GM04504 (cell line): ENCODE results near the gene ANO2.
A peak's percentile ranks its signal among the peaks of the same experiment; 100 is the strongest.
"Not testable (repeated sequence)": the region's sequence is repeated elsewhere in the genome, so short reads cannot be mapped to it uniquely, and the experiment has no call there.

Experiments
- DNase-seq: peaks from one replicate; pipeline ENCODE4 v3.0.0-alpha.2; 2012; ENCODE audit warnings: low read depth

Gene ANO2

DNA sequence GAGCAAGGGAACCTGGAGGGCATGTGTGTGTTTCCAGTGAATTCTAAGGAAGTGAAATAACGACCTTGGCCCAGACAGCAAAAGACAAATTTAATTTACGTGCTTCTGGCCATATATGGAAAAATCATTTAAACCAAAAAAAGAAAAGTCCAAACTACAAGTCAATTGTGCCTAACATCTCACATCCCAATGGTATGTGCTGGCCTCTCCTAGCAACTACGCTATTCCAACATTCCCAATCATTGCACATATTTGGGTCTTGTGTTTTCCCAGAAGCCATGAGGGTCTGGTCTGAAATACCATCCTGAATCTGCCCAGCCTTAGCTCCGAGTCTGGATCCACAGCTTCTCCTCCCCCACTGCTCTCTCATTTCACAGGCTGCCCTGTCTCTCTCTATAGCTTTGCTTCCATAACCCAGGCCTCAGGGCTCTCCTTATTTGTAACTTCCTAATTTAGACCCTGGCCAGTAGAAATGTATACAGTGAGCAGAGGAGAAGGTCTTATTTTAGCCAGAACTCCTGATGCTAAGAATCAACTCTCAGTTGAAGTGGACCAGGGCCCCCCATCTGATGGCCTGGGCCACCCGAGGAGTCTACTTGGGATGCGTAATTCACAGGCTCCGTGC is 224.6 kb downstream of the ANO2 start:
- no peak for DNase-seq

DNA sequence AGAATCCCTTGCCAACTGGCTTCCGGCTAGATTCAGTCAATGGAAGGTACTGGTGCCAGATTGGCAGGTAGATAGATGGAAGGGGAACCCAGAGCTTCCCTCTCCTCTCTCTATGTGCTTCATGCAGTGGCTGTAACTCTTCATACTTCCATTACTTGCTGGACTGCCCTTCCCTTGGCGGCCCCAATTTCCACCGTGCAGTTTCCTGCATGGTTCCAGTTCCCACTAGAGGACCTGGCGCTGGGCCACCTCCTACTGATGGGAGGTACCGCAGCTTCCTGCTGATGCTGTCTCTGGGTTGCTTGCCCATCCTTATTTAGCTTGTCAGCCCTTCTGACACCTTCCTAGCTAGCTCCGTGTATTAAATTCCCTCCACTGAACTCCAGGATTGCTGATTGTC is 226.4 kb downstream of the ANO2 start:
- no peak for DNase-seq

DNA sequence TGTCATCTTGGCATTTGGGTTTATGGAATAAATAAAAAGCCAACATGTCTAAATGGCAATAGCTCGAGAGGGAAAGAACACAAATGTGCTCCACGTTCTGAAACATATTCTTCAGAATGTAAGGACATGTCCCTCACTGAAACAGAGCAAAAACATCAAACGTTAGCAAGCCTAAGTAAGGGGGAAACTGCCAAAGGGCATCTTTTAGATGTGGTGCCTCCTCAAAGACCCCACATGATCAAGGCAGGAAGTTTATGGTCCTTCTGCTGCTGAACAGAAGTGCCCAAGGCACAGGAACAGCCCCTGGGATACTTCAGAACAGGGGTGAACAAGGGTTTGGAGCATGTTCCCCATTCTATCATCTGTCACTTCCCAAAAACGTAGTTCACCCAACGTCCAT is 227.0 kb downstream of the ANO2 start:
- no peak for DNase-seq

DNA sequence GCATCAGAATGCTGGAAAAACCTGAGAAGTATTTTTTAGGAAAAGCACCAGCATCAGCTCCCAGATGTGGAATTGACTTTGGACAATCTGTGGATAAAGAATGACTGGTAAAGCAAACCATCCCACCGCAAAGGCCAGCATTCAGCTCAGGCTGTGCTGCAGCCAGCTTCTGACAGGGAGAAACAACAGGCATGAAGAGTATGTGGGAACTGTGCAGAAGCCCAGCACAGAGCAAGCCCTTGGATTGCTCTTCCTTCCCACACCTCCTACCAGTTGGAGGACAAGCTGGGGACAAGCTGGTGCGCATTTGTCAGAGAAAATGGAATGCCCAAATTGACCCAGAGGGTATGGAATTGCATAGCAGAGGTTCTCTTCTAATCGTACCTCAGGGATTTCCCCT is 228.1 kb downstream of the ANO2 start:
- no peak for DNase-seq

DNA sequence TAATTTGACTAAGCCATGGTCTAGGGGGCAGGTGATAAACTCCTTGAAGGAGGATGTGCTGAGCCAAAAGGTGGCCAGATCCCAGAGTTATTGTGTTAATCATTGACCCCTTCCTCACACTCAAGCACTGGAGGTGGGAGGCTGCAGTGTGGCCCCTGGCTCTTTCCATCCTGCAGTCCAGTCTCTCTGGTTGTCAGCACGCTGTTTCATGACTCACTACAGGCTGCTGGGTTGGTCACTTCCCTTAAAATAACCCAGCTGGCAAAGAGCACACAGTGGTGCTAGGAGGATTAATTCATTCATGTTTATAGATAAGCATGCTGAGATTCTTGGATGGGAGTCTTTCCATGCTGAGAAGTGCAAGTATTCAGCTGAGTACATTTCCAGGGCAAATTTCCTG is 228.9 kb downstream of the ANO2 start:
- DNase-seq, result no peak

DNA sequence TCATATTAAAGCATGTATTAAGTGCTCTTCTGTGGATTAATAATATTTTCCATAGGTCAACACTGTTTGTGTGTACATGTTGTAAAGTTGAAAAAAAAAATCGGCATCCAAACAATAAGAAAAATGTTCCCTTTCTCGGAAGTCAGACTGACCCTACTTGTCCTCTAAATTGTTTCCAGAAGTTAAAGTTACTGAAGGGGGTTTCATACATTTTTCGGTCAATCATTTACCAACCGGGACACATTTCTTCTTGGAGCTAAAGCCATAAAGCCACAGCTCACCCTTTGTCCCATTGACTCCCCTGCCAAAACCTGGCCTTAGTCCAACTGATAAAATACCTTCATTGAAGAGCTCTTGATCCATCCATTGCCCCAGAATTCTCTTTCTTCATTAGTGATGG is 230.0 kb downstream of the ANO2 start:
- no peak for DNase-seq

DNA sequence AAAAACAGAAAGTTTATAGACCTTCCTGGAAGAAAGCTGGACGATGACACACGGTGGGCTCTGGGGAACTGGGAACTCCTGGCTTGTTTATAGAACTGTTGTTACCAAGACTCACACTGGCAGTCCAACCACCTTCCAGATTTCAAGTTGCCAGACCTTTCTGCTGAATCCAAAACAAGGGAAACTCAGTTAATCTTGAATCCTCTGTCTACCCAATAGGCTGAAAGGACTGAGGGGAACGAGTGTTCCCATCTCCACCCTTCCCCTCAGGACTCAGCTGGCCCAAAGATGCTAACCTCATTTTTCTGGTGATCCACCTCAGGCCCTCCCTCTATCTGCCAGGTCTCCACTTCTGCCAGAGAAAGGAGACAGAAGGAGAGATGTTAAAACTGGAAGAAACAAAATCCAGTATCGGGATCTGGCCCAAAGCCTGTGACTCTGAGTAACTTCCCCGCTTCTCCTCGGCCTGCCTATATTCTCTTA is 231.4 kb downstream of the ANO2 start:
- DNase-seq, result no peak

DNA sequence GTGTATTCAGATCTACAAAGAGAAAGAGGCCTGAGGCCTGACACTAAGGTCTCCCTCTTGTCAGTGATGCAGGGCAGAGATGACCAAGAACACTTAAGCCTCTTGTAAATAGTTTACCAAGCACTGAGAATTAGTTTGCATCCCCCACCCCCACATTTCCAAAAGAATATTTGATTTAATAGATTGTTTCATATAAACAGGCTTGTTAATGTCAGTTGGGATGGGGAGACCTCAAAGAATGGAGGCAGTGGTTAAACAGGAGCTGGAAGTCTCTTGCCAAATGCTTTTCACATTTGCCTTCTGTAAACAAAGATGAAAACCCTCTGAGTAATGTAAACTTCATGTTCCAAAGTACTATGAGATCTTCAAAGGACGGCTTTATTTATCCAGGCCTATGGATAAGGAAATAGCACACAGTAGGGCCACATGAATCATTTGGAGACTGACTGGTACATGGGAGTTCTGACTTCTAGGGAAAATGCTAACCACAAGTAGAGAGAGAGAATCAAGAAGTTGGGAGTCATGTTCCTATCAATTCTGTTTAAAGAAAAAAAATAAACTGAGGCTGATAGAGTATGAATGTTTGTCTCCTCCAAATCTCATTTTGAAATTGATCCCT is 234.7 kb downstream of the ANO2 start:
- no peak for DNase-seq

DNA sequence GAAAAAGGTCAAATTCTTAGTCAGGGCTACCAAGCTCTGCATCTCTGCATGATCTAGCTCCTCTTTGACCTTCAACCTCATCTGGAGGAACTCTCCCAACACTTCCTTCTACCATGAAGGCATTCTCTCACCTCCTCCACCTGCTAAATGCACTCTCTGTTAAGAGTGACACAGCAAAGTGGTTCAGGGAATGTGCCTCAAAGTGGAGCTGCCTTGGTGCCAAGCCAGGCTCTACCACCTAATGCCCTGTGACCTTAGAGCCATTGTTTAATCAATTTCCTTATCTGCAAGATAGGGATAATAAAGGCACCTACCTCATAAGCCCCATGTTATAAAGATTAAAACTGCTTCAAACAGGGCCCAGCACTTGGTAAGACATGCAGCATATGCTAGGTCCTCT is 236.7 kb downstream of the ANO2 start:
- no peak for DNase-seq

DNA sequence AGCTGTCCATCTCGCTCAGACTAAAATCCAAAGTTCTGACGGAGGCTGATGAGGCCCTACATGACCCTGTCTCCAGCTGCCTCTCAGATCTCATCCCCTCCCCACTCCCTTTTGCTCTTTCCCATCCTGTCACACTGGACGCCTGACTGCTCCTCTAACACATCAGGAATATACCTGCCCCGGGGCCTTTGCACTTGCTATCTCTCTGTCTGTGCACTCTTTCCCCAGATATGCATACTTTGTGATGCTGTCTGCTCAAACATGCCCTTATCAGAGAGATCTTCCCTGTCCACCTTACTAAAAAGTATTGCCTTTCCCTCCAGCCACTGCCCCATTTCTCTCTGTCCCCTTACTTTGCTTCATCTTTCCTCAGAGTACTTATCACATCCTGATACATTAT is 238.8 kb downstream of the ANO2 start:
- no peak for DNase-seq

DNA sequence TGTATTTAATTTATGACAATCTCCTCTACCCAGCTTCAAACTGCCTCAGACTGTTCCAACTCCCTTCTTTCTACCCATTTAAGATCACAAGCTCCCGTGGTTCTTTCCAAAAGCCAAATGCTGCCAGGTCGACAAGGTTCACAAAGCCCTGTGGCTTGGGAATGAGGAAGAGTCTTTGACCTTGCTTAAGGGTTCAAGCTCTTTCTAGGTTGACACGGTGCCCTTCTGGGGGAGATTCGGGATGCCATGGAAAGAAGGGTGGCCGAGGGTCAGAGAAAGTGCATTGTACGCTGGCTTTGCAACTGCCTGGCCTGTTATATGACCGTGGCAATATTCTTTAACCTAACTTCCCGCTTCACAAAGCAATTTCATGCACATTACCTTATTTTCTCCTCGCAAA is 239.3 kb downstream of the ANO2 start:
- no peak for DNase-seq

DNA sequence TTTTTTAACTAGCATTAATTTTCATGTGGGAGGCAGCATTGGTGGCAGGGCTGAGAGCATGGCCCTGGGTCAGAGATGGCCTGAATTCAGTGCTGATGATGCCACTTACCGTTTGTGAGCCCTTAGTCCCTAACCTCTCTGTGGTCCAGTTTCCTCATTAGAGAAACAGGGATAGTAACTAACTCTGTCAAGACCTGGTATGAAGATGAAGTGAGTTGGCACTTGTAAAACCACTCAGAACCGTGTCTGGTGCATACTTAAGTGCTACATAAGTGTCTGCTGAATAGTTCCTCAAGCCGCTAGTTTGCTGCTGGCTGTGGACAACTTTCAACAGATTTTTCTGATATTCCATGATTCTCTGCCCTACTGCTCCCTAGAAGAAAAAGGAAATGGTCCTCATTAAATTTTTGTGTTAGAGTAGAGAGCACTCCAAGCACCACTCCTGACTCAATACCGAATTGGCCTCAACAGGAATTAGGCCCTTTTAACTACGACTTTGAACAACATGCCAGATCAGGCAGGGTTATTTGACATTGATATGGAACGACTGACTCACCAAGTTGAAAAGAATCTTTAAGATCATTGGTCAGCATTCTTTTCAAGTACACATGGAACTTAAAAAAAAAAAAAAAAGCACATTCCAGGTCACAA is 250.2 kb downstream of the ANO2 start:
- DNase-seq, result no peak

DNA sequence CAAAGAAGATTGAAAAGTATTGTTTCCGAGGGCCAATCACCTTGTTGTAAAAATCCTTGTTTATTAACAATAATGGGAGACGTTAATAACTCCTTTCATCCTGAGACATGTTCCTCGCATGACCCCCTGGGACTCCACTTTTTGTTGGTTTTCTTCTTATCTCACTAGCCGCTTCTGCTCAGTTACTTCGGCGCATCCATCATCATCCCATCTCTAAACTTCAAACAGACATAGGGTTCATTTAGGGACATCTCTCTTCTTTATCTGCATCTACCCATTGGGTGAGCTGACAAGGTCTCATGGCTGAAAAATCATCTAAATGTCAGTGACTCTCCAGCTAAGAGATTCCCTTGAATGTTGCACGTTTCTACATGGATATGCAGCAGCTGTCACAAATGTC is 252.2 kb downstream of the ANO2 start:
- DNase-seq, result no peak

DNA sequence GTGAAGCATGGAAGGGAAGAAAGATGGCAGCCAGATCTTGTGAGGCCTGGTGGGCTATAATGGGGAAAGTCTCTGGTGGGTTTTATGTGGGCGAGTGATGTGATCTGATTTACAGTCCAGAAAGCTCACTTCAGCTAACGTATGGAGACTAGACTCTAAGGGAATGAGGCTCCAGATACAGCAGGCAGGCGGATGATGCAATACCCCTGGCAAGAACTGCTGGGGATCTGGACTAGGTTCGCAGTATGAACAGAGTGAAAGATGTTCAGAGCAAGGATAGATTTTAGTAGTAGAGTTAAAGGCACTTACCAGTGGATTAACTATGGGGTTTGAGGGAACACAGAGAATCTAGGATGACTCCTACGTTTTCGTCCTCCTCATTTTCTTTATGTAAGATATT is 253.1 kb downstream of the ANO2 start:
- DNase-seq, result no peak

DNA sequence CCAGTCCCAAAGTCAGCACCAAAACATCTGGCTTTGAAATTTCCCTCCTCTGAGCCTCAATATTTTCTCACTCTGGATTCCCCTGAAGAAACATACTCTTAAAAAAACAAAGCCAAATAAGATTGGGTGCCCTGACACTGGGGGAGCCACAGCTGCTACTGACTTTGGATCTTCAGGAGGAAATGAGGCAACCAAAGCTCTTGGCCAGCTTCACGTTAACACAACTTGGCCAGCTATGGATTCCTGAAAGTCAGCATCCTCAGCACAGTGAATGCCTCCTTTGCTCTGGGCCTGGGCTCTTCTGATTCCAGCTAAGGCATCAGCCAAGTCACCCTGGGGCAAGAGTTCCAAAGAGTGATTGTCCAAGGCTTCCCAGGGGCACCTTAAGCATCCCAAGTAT is 254.8 kb downstream of the ANO2 start:
- no peak for DNase-seq

DNA sequence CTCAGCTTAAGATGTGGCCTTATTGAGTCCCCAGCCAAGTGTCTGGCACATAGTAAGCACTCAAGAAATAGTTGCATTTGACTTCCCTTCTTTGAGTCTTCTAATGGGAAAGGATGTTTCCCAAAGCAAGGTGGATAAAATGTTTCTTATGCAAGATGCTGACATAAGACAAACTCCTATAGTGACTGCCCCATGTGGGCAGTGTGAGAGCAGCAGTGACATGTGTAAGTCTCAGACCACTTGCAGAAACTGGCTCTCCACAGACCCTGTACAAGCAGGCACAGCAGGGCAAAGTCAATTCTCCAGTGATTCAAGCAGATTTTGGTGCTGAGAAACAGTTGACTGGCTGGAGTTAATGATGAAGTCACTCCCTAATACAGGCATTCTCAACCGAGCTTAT is 255.3 kb downstream of the ANO2 start:
- no peak for DNase-seq

DNA sequence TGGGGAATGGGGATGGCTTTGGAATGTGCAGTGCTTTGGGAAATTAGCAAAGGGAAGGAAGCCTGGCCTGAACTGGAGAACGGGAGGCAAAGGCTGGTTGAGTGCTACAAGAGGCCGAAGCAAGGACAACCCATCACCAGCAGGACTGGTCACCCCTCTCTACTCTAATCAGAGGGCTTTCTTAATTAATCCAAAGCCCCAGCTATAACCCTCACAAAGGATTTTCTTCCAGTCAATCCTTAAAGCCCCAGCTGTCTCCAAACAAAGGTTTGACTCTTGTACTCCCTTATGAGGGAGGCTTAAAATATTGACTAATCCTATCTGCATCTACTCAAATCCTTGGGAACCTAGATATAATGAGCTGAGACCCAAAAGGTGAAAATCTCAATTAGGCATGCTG is 256.8 kb downstream of the ANO2 start:
- no peak for DNase-seq

DNA sequence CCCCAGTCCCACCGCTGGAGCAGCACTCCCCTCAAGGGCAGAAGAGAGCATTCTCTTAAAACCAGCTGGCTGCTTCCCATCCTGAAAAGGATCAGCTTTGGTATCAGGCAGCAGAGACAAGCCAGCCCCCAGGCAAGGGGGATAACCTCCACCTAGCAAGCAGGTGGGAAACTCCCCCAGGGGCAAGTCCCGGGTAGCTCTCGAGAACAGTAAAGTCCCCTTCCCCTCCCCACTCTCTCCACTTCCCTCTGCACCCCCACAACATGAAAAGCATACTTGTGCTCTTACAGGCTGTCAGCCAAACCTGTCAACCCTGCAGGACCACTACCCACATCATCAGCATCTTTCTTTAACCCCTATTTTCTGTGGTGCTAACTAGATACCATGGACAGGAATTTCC is 259.1 kb downstream of the ANO2 start:
- DNase-seq, result no peak

DNA sequence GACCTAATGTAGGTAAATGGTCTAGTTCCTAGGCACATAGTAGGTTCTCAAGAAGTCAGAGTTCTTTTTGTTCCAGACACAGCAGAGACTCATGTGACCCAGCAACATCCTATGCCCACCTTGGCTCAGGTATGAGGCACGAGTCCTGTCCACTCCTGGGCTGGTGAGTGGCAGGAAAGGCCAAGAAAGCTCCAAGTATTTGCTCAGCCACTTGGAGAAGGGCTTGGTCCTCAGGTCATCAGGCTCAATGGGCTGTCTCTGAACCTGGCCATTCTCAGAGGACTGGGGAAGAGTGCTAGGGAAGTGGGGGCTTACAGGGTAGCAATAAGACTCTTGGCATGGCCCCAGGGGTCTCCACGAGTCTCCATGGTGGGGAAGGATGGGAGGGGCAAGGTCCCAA is 260.1 kb downstream of the ANO2 start:
- DNase-seq, result no peak

DNA sequence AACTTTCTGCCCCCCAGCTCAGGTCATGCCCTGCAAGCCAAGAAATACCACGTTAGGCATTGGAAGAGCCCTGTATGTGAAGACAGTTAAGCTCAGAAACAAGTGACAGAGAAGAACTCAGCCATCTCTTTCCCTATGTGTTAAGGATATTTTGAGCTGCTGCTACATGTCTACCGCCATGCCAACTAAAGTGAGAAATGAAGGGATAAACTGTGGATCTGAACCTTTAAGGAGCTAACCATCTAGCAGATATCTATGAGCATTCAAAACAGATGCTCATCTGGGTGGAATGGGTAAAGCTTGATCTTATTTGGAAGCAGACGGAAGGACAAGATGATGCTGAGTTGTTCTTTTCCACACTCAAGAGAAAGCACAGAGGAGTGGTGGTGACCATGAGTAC is 262.5 kb downstream of the ANO2 start:
- DNase-seq, result no peak

DNA sequence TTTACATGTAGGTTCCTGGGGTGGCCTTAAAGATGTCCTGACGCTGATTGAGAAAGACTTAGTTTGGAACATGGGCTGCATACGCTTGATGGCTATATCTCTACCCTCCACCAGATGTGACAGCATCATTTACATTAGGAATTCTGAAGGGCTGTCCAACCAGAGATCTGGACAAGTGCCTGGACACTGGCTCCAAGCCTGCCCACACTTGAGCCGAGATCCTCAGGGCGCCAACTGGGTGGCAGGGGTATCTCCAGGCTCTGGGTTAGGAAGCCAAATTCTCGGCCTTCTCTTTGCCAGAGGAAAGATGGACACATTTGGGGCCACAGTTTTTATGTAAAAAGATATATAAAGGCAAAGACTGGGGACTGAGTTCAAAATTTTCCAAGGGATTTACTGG is 266.9 kb downstream of the ANO2 start:
- no peak for DNase-seq

DNA sequence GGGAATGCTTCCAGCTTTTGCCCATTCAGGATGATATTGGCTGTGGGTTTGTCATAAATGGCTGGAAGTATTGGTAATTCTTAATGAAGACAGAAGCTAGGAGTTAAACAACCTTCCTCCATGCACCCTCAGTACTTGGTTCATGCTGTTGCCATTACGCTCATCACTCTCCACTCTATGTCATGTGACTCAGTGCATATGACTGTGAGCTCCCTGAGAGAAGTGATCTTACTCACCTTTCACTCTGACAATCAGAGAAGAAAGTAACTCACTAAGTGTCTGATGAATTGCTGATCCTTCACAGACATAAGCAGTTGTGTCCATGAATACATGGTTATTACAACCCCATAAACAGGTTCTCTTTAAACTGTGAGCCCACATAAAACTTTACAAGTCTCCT is 275.4 kb downstream of the ANO2 start:
- not testable (repeated sequence) for DNase-seq

DNA sequence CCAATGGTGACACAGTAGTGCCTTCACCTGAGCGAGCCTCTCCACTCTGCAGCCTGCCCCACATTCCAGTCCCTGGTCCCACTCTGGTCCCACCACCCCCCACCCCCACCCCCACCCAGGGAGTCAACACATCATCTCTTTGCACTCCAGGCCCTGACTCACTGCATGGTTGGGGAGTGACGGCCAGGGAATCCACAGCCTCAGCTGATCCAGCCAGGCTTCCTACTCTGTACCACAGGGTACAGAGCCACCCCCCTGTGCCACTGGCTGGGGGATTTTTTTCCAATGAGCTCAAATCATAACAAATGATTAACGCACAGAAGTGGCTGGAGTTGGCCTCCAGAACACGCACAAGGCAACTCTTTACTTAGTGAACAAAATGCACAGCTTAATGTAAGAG is 279.4 kb downstream of the ANO2 start:
- DNase-seq, result peak; percentile 54

DNA sequence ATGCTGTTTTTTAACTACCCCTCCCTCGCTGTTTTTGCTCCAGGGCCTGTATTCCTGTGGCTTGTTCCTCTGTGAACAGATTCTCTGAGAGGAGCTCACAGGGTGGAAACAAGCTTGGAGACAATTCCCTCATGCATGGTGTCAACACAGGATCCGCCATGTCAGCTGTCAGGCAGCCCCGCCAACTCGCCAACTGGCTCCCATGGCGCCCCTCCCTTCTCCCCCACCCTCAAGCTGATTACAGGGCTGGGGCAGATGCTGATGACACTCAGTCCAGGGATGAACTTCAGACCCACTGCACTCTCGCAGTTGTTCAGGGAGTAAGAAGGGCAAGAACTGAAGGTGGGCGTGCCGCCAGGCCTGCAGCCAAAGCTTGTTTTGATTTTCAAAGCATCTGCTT is 283.2 kb downstream of the ANO2 start:
- DNase-seq, result no peak
